IPS DF 6.9 (cell line): ENCODE results near the gene GSK3B.
"Not testable (repeated sequence)": the region's sequence is repeated elsewhere in the genome, so short reads cannot be mapped to it uniquely, and the experiment has no call there.

Experiments used
- DNase-seq: peaks from one replicate; pipeline ENCODE4 v3.0.0-alpha.2; 2013; ENCODE audit warnings: low read depth, low spot score
- H3K27ac ChIP-seq: one replicate; pipeline ENCODE4 v1.5.1; 2013; ENCODE audit warnings: low read length, control low read depth
- H3K27me3 ChIP-seq: 2 replicates; pipeline ENCODE4 v1.6.1; 2013; ENCODE audit warnings: mild to moderate bottlenecking, low read length; ENCODE audit not compliant: control insufficient read depth, insufficient read depth
- H3K36me3 ChIP-seq: 2 replicates; pipeline ENCODE4 v1.6.1; 2013; ENCODE audit warnings: low read length; ENCODE audit not compliant: control insufficient read depth, insufficient read depth
- H3K4me1 ChIP-seq: 2 replicates; pipeline ENCODE4 v1.6.1; 2013; ENCODE audit warnings: low read length; ENCODE audit not compliant: control insufficient read depth, insufficient read depth
- H3K4me3 ChIP-seq: 2 replicates; pipeline ENCODE4 v1.5.1; 2013; ENCODE audit warnings: mild to moderate bottlenecking, low read length
- H3K9me3 ChIP-seq: 2 replicates; pipeline ENCODE4 v1.6.1; 2013; ENCODE audit warnings: low read length, inconsistent platforms; ENCODE audit not compliant: control insufficient read depth, insufficient read depth
- WGBS: extraction: QIAGEN DNeasy Blood & Tissue Kit; methylation state at CpG from one replicate; pipeline ENCODE4 v1.1.7; 2013; ENCODE audit warnings: mixed read lengths, missing lambda C conversion rate; ENCODE audit not compliant: insufficient read length, insufficient coverage; 5-methylcytosine and 5-hydroxymethylcytosine counted together

GSK3B gene

DNA sequence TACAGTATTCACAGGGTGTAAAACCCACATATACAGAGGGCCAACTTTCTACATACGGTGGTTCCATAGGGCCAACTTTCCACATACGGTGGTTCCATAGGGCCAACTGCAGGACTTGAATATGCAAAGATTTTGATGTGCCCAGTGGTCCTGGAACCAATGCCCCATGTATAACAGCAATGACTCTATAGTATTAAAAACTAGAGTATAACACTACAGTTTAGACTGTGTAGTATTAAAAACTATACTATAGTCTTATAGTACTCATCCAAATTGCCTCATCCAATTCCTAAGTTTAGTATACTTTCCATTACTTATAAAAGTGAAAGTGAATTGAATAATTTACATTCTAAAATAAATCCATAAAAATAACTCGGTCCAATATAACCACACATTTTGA, 75.9 kb downstream of the GSK3B start:
- H3K4me1 ChIP-seq: no peaks in the 10 kb centered on the region
- no peaks in the 10 kb centered on the region for H3K27me3 ChIP-seq
- H3K36me3 ChIP-seq: no peaks in the 10 kb centered on the region
- 100% methylated on average over 1 of the region's 3 CpGs for WGBS
- H3K27ac ChIP-seq: no peak overlapping the region
- H3K4me3 ChIP-seq: no peak overlapping the region
- DNase-seq: no peak
- H3K9me3 ChIP-seq: no peaks in the 10 kb centered on the region

DNA sequence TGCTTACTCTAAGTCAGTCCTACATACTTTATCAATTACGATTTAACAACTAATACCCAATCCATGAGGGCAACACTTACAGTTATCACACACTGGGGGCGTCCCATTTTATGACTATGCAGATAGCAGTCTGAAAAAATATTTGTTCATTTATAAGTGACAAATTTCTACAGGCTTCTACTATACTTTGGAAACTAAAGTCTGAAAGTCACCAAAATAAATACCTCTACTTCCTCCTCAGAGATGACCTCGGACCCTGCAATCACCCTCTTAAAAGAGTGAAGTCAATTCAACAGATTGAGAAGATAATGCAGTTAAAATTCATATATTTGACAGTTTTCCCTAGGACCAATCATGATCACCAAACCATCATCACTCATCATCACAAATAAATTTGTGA, 76.6 kb downstream of the GSK3B start:
- Histone ChIP-seq H3K4me3 (no peak overlapping the region), H3K27me3 (no peaks in the 10 kb centered on the region), H3K36me3 (no peaks in the 10 kb centered on the region), H3K4me1 (no peaks in the 10 kb centered on the region), H3K27ac (no peak overlapping the region), H3K9me3 (no peaks in the 10 kb centered on the region)
- no CpG with 5 or more reads among the region's 3 CpGs for WGBS
- DNase-seq: no peak

DNA sequence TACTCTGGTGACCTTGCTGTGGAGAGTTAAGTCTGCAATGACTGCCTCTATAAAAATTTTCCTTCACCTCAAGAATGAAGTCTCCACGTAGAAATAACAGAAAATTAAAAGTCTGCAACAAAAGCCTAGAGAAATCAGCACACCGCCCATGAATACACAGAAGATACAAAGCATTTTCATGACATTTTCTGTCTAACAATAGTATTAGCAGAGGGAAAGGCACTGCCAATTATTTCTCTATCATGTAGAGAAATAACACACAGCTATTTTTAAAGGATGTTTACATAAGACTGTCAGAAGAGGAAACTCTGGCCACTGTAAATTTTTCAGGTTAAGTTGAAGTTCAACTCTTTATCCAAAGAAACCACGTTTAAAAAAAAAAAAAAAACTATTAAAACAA, 80.8 kb downstream of the GSK3B start:
- no peak overlapping the region for H3K27ac ChIP-seq
- no peaks in the 10 kb centered on the region for H3K9me3 ChIP-seq
- no peaks in the 10 kb centered on the region for H3K4me1 ChIP-seq
- WGBS: no CpG with 5 or more reads among the region's 3 CpGs
- no peak overlapping the region for H3K4me3 ChIP-seq
- no peak for DNase-seq
- H3K27me3 ChIP-seq: no peaks in the 10 kb centered on the region
- no peaks in the 10 kb centered on the region for H3K36me3 ChIP-seq

DNA sequence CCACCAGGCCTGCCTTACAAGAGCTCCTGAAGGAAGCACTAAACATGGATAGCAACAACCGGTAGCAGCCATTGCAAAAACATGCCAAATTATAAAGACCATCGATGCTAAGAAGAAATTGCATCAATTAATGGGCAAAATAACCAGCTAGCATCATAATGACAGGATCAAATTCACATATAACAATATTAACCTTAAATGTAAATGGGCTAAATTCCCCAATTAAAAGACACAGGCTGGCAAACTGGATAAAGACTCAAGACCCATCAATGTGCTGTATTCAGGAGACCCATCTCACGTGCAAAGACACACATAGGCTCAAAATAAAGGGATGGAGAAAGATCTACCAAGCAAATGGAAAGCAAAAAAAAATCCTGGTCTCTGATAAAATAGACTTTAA, 88.5 kb downstream of the GSK3B start:
- H3K36me3 ChIP-seq, H3K27me3 ChIP-seq, DNase-seq, H3K27ac ChIP-seq, H3K4me3 ChIP-seq, H3K9me3 ChIP-seq, H3K4me1 ChIP-seq: not testable (repeated sequence)
- WGBS: no CpG with 5 or more reads among the region's 3 CpGs

DNA sequence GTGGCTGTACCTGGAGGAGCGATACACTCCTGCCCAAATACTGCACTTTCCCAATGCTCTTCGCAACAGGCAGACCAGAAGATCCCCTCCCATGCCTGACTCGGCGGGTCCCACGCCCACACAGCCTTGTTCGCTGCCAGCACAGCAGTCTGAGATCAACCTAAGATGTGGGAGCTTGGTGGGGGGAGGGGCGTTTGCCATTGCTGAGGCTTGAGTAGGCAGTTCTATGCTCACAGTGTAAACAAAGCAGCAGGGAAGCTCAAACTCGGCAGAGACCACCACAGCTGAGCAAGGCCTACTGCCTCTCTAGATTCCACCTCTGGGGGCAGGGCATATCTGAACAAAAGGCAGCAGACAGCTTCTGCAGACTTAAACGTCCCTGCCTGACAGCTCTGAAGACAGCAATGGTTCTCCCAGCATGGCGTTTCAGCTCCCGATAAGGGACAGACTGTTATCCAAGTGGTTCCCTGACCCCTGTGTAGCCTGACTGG, 90.2 kb downstream of the GSK3B start:
- H3K9me3 ChIP-seq, H3K4me1 ChIP-seq, H3K27ac ChIP-seq, H3K4me3 ChIP-seq, H3K27me3 ChIP-seq, H3K36me3 ChIP-seq: not testable (repeated sequence)
- WGBS: no CpG with 5 or more reads among the region's 11 CpGs
- peak; percentile 37 for DNase-seq

DNA sequence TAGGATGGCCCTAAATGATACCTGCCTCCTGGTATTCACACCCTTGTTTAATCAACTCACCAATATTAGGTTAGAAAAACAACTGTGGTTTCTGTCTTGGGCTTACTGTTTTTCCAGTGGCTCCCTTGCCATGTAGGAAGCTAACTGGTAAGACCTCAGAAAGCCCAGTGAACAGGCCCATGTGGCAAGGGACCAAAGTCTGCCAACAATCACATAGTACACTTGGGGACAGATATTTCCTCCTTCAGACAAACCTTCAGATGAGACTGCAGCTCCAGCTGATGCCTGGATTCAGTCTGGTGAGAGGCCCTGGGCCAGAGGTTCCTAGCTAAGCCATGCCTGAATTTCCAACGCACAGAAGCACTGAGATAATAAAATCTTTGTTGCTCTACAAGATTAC, 96.1 kb downstream of the GSK3B start:
- H3K4me3 ChIP-seq: no peak overlapping the region
- H3K9me3 ChIP-seq: no peaks in the 10 kb centered on the region
- no peak for DNase-seq
- H3K27ac ChIP-seq: no peak overlapping the region
- H3K27me3 ChIP-seq: no peaks in the 10 kb centered on the region
- H3K36me3 ChIP-seq: no peaks in the 10 kb centered on the region; the same call in 1 of the 2 replicates
- WGBS: no CpG with 5 or more reads among the region's 1 CpG
- no peaks in the 10 kb centered on the region for H3K4me1 ChIP-seq

DNA sequence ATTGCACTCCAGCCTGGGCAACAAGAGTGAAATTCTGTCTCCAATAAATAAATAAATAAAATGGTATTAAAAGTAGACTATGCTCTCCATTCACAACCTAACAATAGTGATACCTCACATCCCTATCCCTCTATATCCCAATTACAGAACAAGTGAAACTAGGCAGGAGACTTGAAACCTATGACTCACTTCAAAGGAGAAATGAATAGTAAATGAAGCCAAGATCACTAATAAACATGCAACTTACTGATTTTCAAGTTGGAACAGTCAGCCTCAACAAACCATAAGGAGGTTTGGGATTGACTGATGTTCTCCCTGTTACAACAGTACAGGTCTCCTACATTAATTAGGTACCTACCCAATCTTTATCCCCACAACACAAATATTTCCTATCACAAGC, 103.4 kb downstream of the GSK3B start:
- H3K27me3 ChIP-seq: no peaks in the 10 kb centered on the region
- no peaks in the 10 kb centered on the region for H3K36me3 ChIP-seq
- H3K27ac ChIP-seq: no peak overlapping the region
- no peak for DNase-seq
- no peaks in the 10 kb centered on the region for H3K4me1 ChIP-seq
- no peak overlapping the region for H3K4me3 ChIP-seq
- no peaks in the 10 kb centered on the region for H3K9me3 ChIP-seq

DNA sequence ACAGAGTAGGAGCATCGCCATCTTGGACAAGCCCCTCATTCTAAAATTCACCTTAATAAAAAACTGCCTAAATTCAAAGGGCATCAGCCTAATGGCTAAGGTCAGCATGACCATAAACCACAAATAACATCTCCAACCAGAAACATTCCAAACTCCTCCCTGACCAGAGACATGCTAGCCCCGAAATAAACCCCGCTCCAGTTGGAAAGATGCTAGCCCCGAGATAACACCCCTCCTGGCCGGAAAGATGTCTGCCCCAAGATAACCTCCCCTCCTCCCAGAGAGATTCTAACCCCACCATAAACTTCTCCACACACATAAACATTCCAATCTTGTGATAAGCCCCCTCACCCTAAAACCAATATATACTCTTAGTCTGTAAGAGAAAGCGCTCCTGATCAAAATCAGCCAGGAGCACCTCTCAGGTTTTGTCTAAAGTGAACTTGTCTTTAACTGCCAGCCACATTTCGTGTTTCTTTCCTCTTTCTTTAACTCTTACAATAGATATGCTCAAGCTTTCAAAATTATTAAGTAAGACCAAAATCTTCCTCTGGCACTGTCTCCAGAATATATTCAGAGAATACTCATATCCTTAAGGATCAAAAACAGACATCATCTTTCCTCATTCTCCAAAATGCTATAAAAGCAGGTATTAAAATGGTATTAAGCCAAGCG, 104.1 kb downstream of the GSK3B start:
- Histone ChIP-seq H3K4me3 (no peak overlapping the region), H3K36me3 (no peaks in the 10 kb centered on the region), H3K4me1 (no peaks in the 10 kb centered on the region), H3K27ac (no peak overlapping the region), H3K27me3 (no peaks in the 10 kb centered on the region), H3K9me3 (no peaks in the 10 kb centered on the region)
- WGBS: no CpG with 5 or more reads among the region's 8 CpGs
- DNase-seq: no peak

DNA sequence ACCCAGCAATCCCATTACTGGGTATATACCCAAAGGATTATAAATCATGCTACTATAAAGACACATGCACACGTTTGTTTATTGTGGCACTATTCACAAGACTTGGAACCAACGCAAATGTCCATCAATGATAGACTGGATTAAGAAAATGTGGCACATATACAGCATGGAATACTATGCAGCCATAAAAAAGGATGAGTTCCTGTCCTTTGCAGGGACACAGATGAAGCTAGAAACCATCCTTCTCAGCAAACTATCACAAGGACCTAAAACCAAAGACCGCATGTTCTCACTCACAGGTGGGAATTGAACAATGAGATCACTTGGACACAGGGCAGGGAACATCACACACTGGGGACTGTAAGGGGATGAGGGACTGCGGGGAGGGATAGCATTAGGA, 107.4 kb downstream of the GSK3B start:
- DNase-seq, H3K9me3 ChIP-seq, H3K4me3 ChIP-seq, H3K27ac ChIP-seq, H3K4me1 ChIP-seq, H3K36me3 ChIP-seq, H3K27me3 ChIP-seq: not testable (repeated sequence)
- WGBS: no CpG with 5 or more reads among the region's 4 CpGs

DNA sequence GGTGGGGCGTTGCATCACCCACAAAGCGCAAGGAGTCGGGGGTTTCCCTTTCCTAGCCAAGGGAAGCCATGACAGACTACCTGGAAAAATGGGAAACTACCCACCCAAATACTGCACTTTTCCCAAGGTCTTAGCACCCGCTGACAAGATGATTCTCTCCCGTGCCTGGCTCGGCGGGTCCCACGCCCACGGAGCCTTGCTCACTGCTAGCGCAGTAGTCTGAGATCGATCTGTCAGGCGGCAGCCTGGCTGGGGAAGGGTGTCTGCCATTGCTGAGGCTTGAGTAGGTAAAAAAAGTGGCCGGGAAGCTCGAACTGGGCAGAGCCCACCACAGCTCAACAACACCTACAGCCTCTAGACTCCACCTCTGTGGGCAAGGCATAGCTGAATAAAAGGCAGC, 112.9 kb downstream of the GSK3B start:
- no peak overlapping the region for H3K27ac ChIP-seq
- no peaks in the 10 kb centered on the region for H3K4me1 ChIP-seq
- no peaks in the 10 kb centered on the region for H3K27me3 ChIP-seq
- WGBS: no CpG with 5 or more reads among the region's 14 CpGs
- DNase-seq: no peak
- H3K9me3 ChIP-seq: no peaks in the 10 kb centered on the region
- H3K36me3 ChIP-seq: no peaks in the 10 kb centered on the region
- no peak overlapping the region for H3K4me3 ChIP-seq

DNA sequence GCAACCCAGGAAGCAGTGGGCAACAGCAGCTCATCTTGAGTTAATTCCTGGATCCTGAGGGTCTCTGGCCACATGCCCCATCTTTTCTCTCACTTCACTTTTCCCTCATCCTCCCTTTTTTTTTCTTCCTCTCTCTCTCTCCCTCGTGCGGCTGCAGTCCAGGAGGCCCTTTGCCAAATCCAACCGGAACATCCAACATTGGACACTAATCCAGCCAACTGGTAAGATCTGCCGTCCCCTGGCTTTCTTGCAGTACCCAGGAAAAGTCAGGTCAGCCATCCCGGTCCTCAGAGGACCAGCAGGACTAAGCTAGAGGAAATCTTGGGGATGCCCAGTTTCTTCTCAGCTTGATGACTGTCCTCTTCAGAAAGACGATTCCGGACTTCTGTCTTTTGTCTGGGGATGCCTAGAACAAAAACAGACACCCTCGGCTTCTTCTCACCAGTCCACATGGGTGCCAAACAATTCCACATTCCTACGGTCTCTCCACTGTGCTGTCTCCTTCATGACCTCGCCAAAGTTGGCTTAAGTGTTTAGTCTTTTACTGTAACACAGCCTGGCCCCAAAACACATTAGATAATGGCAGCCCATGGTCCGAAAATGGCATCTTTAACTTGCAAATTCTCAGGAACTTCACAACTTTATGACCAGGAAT, 115.6 kb downstream of the GSK3B start:
- Histone ChIP-seq H3K4me3 (no peak overlapping the region), H3K27ac (no peak overlapping the region), H3K27me3 (no peaks in the 10 kb centered on the region), H3K36me3 (no peaks in the 10 kb centered on the region), H3K4me1 (no peaks in the 10 kb centered on the region), H3K9me3 (no peaks in the 10 kb centered on the region)
- DNase-seq: no peak
- no CpG with 5 or more reads among the region's 11 CpGs for WGBS
